Muscle of leg (tissue), 11 donors: ENCODE measurements around the gene KIF15. TPM values are rescaled to one million over a fixed set of nuclear protein-coding genes. Genes with fewer than 3 reads are reported as not detected.
"Not testable (repeated sequence)": the region's sequence is repeated elsewhere in the genome, so short reads cannot be mapped to it uniquely, and the experiment has no call there.

Source experiments
- DNase-seq: peaks from one replicate; pipeline ENCODE4 v3.0.0; 2013
- H3K27ac ChIP-seq: one replicate; pipeline ENCODE4 v1.5.1; 2013; ENCODE audit warnings: mild to moderate bottlenecking, low read length, control low read depth
- H3K27me3 ChIP-seq: one replicate; pipeline ENCODE4 v1.6.1; 2013; ENCODE audit warnings: low read length; ENCODE audit not compliant: control insufficient read depth, insufficient read depth
- H3K36me3 ChIP-seq: one replicate; pipeline ENCODE4 v1.6.1; 2013; ENCODE audit warnings: low read length; ENCODE audit not compliant: control insufficient read depth, insufficient read depth
- H3K4me1 ChIP-seq: one replicate; pipeline ENCODE4 v1.6.1; 2013; ENCODE audit warnings: low read length; ENCODE audit not compliant: control insufficient read depth, insufficient read depth
- H3K4me3 ChIP-seq: one replicate; pipeline ENCODE4 v1.5.1; 2013; ENCODE audit warnings: low read length, control low read depth
- H3K9me3 ChIP-seq: replicated peaks from 2 replicates; pipeline ENCODE4 v1.6.1; 2013; ENCODE audit warnings: low read depth, low read length; ENCODE audit not compliant: control insufficient read depth
- WGBS: methylation state at CpG from one replicate; pipeline ENCODE4 v1.1.5; 2013; ENCODE audit warnings: missing lambda C conversion rate; ENCODE audit not compliant: insufficient coverage; 5-methylcytosine and 5-hydroxymethylcytosine counted together
- polyA plus RNA-seq, 8 donors: library from polyadenylated mRNA; unstranded; fragments of 120-200 nt; gene quantifications; one replicate each; pipeline versions ENCODE4 v1.2.1 to v1.2.3, GENCODE V29; 2013; ENCODE audit warnings: inconsistent platforms in 1 of 8, low replicate concordance in 1 of 8; ENCODE audit not compliant: insufficient read length in 8 of 8, insufficient read depth in 1 of 8
- total RNA-seq: library from RNA; stranded (reverse); fragments of 120-200 nt; gene quantifications from one replicate; pipeline ENCODE4 v1.2.4, GENCODE V29; 2013

KIF15 gene
- total and polyA plus RNA-seq, 9 donors, result 9.6 to 20.3 (median 12.7) TPM

GRCh38 chr3:44845528-44846520 lies 84.2 kb downstream of the KIF15 start:
- Histone ChIP-seq H3K4me3 (no peak overlapping the region), H3K9me3 (no peaks in the 10 kb centered on the region), H3K36me3 (peaks cover 24% of the 10 kb centered on the region), H3K27me3 (no peaks in the 10 kb centered on the region), H3K27ac (no peak overlapping the region), H3K4me1 (no peaks in the 10 kb centered on the region)
- 72% methylated on average over 6 of the region's 7 CpGs for WGBS
- DNase-seq, result no peak

GRCh38 chr3:44848634-44849033 lies 87.0 kb downstream of the KIF15 start:
- peaks cover 14% of the 10 kb centered on the region for H3K36me3 ChIP-seq
- no peak overlapping the region for H3K27ac ChIP-seq
- no peaks in the 10 kb centered on the region for H3K9me3 ChIP-seq
- 71% methylated on average over 1 of the region's 1 CpG for WGBS
- H3K4me1 ChIP-seq, result no peaks in the 10 kb centered on the region
- H3K4me3 ChIP-seq, result no peak overlapping the region
- no peak for DNase-seq
- no peaks in the 10 kb centered on the region for H3K27me3 ChIP-seq

- WGBS, result 100% methylated on average over 3 of the region's 6 CpGs
Observed at GRCh38 chr3:44856663-44857062, 95.1 kb downstream of the KIF15 start.

GRCh38 chr3:44860117-44860516 lies 98.5 kb downstream of the KIF15 start:
- Histone ChIP-seq H3K9me3 (no peaks in the 10 kb centered on the region), H3K4me1 (peaks cover 13% of the 10 kb centered on the region), H3K27me3 (no peaks in the 10 kb centered on the region), H3K4me3 (no peak overlapping the region), H3K36me3 (peaks cover 4% of the 10 kb centered on the region), H3K27ac (no peak overlapping the region)
- no peak for DNase-seq
- 95% methylated on average over 4 of the region's 4 CpGs for WGBS

More at GRCh38 chr3:44856663-44857062, 95.1 kb downstream of the KIF15 start:
- not testable (repeated sequence) for H3K36me3 ChIP-seq, H3K9me3 ChIP-seq, H3K4me3 ChIP-seq, DNase-seq, H3K4me1 ChIP-seq, H3K27ac ChIP-seq, H3K27me3 ChIP-seq

- no peaks in the 10 kb centered on the region for H3K27me3 ChIP-seq
- peaks cover 20% of the 10 kb centered on the region for H3K4me1 ChIP-seq
- WGBS, result under 1% methylated on average over 70 of the region's 91 CpGs
- no peaks in the 10 kb centered on the region for H3K9me3 ChIP-seq
- peak; percentile 96 for DNase-seq
- peak within 1 kb of the TSS; percentile 77 for H3K4me3 ChIP-seq
- peaks cover 5% of the 10 kb centered on the region for H3K36me3 ChIP-seq
- H3K27ac ChIP-seq, result peak within 1 kb of the TSS; percentile 99
Observed at GRCh38 chr3:44861412-44862225, 100.0 kb downstream of the KIF15 start, which contains the start of gene TMEM42. Gene TMEM42, plus strand, starts transcription at chr3:44861912. Its CDS starts 13 bp downstream, at chr3:44861925.

- DNase-seq, result peak; percentile 43
- Histone ChIP-seq H3K27ac (peak overlapping the region; percentile 85), H3K4me3 (peak overlapping the region; percentile 72), H3K27me3 (no peaks in the 10 kb centered on the region), H3K36me3 (peaks cover 7% of the 10 kb centered on the region), H3K4me1 (peaks cover 20% of the 10 kb centered on the region), H3K9me3 (no peaks in the 10 kb centered on the region)
- WGBS, result 0% methylated on average over 10 of the region's 25 CpGs
Observed at GRCh38 chr3:44862226-44862637, 100.6 kb downstream of the KIF15 start.

GRCh38 chr3:44865272-44866035 lies 103.9 kb downstream of the KIF15 start:
- H3K9me3 ChIP-seq, result no peaks in the 10 kb centered on the region
- peaks cover 20% of the 10 kb centered on the region for H3K4me1 ChIP-seq
- peaks cover 3% of the 10 kb centered on the region for H3K36me3 ChIP-seq
- WGBS, result no CpG with 5 or more reads among the region's 7 CpGs
- no peaks in the 10 kb centered on the region for H3K27me3 ChIP-seq
- peak; percentile 25 for DNase-seq
- H3K4me3 ChIP-seq, result no peak overlapping the region
- peak overlapping the region; percentile 7 for H3K27ac ChIP-seq

- DNase-seq, result no peak
- Histone ChIP-seq H3K4me1 (peaks cover 16% of the 10 kb centered on the region), H3K9me3 (no peaks in the 10 kb centered on the region), H3K36me3 (peaks cover 3% of the 10 kb centered on the region), H3K27me3 (no peaks in the 10 kb centered on the region), H3K27ac (no peak overlapping the region), H3K4me3 (no peak overlapping the region)
- WGBS, result no CpG with 5 or more reads among the region's 7 CpGs
Observed at GRCh38 chr3:44867421-44868111, 106.0 kb downstream of the KIF15 start.

GRCh38 chr3:44870375-44871061 lies 108.9 kb downstream of the KIF15 start:
- Histone ChIP-seq H3K9me3 (no peaks in the 10 kb centered on the region), H3K27ac (no peak overlapping the region), H3K27me3 (no peaks in the 10 kb centered on the region), H3K4me1 (peaks cover 3% of the 10 kb centered on the region), H3K36me3 (peaks cover 3% of the 10 kb centered on the region), H3K4me3 (no peak overlapping the region)
- 85% methylated on average over 5 of the region's 8 CpGs for WGBS
- no peak for DNase-seq
